ENCODE results near the gene VSIG10. TPM values are rescaled to one million over a fixed set of nuclear protein-coding genes. Genes with fewer than 3 reads are reported as not detected.
A peak's percentile ranks its signal among the peaks of the same experiment; 100 is the strongest.
"Not testable (repeated sequence)": the region's sequence is repeated elsewhere in the genome, so short reads cannot be mapped to it uniquely, and the experiment has no call there.

Gene VSIG10
- polyA plus RNA-seq (ENCODE audit: insufficient read length in 3 of 3): 10 to 100 TPM; 18.3 to 32.1 (median 30.4) TPM
- long read RNA-seq, donor 1, transcript VSIG10-213 (1 exons, 418 nt): major isoform, 8 of 2,251 reads
- long read RNA-seq, donor 1, partial matches to known transcripts: 1,410 of 2,251 reads
- long read RNA-seq, donor 1, other reads (novel, unspliced or antisense): 832 of 2,251 reads
- long read RNA-seq, donor 2, partial matches to known transcripts: 0 of 6 reads
- long read RNA-seq, donor 2, other reads (novel, unspliced or antisense): 0 of 6 reads
- long read RNA-seq, donor 3, partial matches to known transcripts: 0 of 5 reads
- long read RNA-seq, donor 3, other reads (novel, unspliced or antisense): 0 of 5 reads
- long read RNA-seq, donor 4, partial matches to known transcripts: 644 of 1,349 reads
- long read RNA-seq, donor 4, other reads (novel, unspliced or antisense): 699 of 1,349 reads
- long read RNA-seq, donor 5, partial matches to known transcripts: 0 of 4 reads
- long read RNA-seq, donor 5, other reads (novel, unspliced or antisense): 0 of 4 reads
- long read RNA-seq, donor 6, transcript VSIG10-213 (1 exons, 418 nt): major isoform, 14 of 807 reads
- long read RNA-seq, donor 6, partial matches to known transcripts: 40 of 807 reads
- long read RNA-seq, donor 6, other reads (novel, unspliced or antisense): 752 of 807 reads
- long read RNA-seq, donor 7, transcript VSIG10-213 (1 exons, 418 nt): major isoform, 8 of 13 reads
- long read RNA-seq, donor 7, partial matches to known transcripts: 0 of 13 reads
- long read RNA-seq, donor 7, other reads (novel, unspliced or antisense): 0 of 13 reads
- long read RNA-seq, donor 8: 0 reads
- long read RNA-seq, donor 9, transcript VSIG10-213 (1 exons, 418 nt): major isoform, 8 of 10 reads
- long read RNA-seq, donor 9, partial matches to known transcripts: 0 of 10 reads
- long read RNA-seq, donor 9, other reads (novel, unspliced or antisense): 0 of 10 reads
- long read RNA-seq, donor 10, transcript VSIG10-213 (1 exons, 418 nt): major isoform, 7 of 708 reads
- long read RNA-seq, donor 10, partial matches to known transcripts: 684 of 708 reads
- long read RNA-seq, donor 10, other reads (novel, unspliced or antisense): 15 of 708 reads
- long read RNA-seq, donor 11, partial matches to known transcripts: 19 of 496 reads
- long read RNA-seq, donor 11, other reads (novel, unspliced or antisense): 472 of 496 reads
- long read RNA-seq, donor 12, transcript VSIG10-213 (1 exons, 418 nt): major isoform, 13 of 981 reads
- long read RNA-seq, donor 12, partial matches to known transcripts: 896 of 981 reads
- long read RNA-seq, donor 12, other reads (novel, unspliced or antisense): 69 of 981 reads
- long read RNA-seq, donor 13, partial matches to known transcripts: 40 of 422 reads
- long read RNA-seq, donor 13, other reads (novel, unspliced or antisense): 378 of 422 reads
- long read RNA-seq, donor 14: 0 reads
- long read RNA-seq, donor 15, transcript VSIG10-213 (1 exons, 418 nt): major isoform, 12 of 14 reads
- long read RNA-seq, donor 15, partial matches to known transcripts: 0 of 14 reads
- long read RNA-seq, donor 15, other reads (novel, unspliced or antisense): 0 of 14 reads
- long read RNA-seq, donor 16, transcript VSIG10-213 (1 exons, 418 nt): major isoform, 6 of 6 reads
- long read RNA-seq, donor 16, partial matches to known transcripts: 0 of 6 reads
- long read RNA-seq, donor 16, other reads (novel, unspliced or antisense): 0 of 6 reads

- DNase-seq: peak; percentile 50
Measured at GRCh38 chr12:118103601-118104382, at the start of gene VSIG10. Gene VSIG10 (minus strand): TSS chr12:118104011. CDS start chr12:118103671, 340 bp downstream.

GRCh38 chr12:118151755-118152154 lies 47.9 kb upstream of the VSIG10 start:
- no peak for DNase-seq

GRCh38 chr12:118150625-118151024 lies 46.8 kb upstream of the VSIG10 start:
- no peak for DNase-seq

DNA sequence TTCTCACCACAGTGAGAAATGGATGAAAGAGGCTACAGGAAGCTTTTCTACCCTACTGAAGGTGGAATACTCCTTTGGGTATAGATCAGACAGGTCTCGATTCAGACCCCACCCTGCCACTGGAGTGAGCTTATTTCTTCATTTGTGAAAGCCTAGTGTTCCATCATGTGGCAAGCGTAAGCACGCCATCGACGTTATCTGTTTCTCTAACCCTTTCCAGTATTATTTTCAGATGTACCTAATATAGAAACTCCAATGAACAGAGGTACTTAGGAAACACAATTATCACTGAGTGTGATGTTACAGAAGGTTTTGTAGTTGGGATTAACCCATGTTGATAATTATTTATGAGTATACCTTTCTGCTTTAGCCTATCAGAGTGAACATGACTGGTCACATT lies 44.5 kb upstream of the VSIG10 start:
- no peak for DNase-seq

DNA sequence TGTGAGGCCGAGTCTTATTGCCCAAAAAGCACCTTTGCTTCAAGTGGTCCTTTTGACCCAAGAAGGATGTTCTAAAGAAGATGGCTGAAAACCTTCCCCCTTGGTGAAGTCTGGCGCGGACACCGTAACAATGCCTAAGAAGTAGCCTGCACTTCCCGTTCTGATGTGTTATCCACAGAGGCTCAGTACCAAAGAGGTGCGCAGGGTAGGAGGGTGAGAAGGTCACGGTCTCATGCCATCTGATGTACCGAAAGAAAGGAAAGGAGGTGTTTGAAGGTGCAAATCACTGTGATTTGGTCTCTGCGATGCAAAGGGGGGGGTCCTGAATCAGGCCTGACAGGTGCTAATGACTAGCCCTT lies 42.0 kb upstream of the VSIG10 start:
- DNase-seq: no peak

GRCh38 chr12:118145113-118145797 lies 41.4 kb upstream of the VSIG10 start:
- DNase-seq: no peak

DNA sequence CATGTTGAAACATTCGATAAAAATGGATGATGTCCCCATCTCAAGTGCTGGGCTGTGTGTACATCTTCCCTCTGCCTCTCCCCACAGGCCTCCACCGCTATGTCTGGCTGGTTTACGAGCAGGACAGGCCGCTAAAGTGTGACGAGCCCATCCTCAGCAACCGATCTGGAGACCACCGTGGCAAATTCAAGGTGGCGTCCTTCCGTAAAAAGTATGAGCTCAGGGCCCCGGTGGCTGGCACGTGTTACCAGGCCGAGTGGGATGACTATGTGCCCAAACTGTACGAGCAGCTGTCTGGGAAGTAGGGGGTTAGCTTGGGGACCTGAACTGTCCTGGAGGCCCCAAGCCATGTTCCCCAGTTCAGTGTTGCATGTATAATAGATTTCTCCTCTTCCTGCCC lies 40.7 kb upstream of the VSIG10 start:
- no peak for DNase-seq

DNA sequence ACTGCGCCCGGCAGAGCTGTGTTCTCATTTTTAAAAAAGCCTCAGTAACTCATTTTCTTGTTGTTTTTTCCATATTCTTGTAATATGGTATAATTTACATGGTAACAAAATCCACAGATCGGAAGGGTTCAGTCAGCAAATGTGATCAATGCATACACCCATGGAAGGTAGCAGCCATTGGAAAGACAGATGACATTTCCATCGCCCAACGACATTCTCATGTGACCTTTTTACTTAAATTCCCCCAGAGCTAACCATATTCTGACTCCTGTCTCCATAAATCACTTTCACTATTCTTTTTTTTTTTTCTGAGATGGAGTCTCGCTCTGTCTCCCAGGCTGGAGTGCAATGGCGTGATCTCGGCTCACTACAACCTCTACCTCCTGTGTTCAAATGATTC lies 37.0 kb upstream of the VSIG10 start:
- DNase-seq: no peak

DNA sequence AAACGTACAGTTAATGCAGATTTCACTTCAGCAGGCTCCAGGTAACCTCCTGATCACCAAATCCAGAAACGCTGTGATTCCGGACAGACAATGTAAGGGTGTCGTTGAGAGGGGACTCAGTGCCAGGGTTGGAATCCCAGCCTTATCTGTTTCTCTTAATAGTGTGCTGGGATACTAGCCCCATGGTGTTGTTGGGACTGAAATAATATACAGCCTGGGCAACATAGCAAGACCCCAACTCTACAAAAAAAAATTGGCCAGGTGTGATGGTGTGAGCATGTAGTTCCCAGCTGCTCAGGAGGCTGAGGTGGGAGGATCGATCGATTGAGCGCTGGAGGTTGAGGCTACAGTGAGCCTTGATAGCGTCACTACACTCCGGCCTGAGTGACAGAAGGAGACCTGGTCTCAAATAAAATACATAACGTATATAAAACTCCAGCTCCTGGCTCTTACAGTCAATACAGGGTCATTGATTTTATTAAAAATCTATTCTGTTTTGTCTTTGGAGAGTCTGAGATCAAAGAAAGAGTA lies 33.4 kb upstream of the VSIG10 start:
- DNase-seq: no peak

- no peak for DNase-seq
Measured at GRCh38 chr12:118136559-118137003, 32.8 kb upstream of the VSIG10 start.

DNA sequence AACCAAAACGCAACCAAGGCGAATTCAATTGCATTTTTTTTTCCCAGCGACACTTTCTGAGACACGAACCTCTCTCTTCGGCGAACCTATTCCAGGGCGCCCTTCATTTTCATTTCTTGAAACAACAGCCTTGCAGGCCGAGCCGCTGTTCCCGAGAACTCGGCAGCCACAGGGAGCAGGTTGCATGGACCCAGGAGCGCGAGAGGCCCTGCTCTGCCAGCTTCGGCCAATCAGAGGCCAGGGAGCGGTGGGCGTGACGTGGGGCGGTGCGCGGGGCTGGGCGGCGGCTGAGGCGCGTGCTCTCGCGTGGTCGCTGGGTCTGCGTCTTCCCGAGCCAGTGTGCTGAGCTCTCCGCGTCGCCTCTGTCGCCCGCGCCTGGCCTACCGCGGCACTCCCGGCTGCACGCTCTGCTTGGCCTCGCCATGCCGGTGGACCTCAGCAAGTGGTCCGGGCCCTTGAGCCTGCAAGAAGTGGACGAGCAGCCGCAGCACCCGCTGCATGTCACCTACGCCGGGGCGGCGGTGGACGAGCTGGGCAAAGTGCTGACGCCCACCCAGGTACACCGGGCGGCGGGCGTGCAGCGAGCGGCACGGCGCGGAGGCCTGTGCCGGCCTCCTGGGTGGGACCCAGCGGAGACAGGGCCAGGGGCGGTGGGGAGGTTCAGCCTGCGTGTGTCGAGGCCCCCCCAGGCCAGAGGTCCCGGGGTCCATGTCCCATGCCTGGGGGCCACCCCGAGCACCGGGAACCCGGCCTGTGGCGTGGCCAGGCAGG lies 32.2 kb upstream of the VSIG10 start, which contains the start of gene PEBP1:
Gene PEBP1, plus strand, starts transcription at position 337 of the 771 bp plus-strand sequence. Its CDS starts 86 bp downstream, at position 423.
- DNase-seq: peak; percentile 90

DNA sequence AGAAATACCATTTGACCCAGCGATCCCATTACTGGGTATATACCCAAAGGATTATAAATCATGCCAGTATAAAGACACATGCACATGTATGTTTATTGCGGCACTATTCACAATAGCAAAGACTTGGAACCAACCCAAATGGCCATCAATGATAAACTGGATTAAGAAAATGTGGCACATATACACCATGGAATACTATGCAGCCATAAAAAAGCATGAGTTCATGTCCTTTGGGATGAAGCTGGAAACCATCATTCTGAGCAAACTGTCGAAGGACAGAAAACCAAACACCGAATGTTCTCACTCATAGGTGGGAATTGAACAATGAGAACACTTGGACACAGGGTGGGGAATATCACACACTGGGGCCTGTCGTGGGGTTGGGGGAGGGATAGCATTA lies 25.6 kb upstream of the VSIG10 start:
- not testable (repeated sequence) for DNase-seq

DNA sequence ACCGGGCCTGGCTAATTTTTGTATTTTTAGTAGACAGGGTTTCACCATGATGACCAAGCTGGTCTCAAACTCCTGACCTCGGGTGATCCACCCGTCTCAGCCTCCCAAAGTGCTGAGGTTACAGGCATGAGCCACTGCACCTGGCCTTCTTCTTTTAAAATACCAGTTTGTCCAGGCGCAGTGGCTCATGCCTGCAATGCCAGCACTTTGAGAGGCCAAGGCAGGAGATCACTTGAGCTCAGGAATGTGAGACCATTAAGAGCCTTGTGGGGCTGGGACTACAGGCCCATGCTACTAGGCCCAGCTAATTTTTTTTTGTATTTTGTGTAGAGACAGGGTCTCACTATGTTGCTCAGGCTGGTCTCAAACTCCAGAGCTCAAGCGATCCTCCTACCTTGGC lies 24.1 kb upstream of the VSIG10 start:
- DNase-seq: no peak

- no peak for DNase-seq
Measured at GRCh38 chr12:118126119-118126757, 22.4 kb upstream of the VSIG10 start.

DNA sequence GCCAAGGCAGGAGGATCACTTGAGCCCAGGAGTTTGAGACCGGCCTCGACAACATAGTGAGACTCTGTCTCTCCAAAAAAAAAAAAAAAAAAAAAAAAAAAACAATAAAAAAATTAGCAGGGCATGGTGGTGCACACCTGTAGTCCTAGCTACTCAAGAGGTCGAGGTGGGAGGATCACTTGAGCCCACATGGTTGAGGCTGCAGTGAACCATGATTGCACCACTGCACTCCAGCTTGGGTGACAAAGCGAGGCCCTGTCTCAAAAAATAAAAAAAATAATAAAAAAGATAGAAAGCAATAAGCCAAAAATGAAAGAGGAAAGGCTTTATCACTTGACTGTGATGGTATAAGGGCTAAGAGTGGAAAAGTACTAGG lies 21.9 kb upstream of the VSIG10 start:
- no peak for DNase-seq

DNA sequence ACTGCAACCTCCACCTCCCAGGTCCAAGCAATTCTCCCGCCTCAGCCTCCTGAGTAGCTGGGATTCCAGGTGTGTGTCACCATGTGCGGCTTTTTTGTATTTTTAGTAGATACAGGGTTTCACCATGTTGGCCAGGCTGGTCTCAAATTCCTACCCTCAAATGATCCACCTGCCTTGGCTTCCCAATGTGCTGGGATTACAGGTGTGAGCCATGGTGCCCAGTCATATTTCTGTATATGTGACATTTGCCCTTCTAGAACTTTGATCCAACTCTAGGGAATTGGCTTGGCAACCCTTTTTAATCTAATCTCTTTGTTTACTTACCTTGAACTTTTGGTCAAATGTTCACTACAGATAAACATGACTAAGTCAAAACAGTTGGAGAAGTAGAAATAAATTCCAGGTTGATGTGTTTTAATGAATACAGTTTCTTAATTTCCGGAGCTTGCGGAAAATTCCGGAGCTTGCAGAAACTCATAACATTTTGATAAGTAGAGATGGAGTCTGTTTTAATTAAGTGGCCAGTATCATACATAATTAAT lies 20.6 kb upstream of the VSIG10 start:
- no peak for DNase-seq

DNA sequence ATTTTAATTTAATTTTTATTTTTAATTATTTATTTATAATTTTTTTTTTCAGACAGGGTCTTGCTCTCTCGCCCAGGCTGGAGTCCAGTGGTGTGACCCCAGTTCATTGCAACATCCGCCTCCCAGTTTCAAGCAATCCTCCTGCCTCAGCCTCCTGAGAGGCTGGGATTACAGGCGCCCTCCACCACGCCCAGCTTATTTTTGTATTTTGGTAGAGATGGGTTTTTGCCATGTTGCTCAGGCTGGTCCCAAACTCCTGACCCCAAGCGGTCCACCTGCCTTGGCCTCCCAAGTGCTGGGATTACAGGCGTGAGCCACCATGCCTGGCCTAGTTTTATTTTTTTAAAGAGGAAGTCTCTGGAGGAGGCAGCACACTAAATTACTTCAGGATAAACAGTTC lies 18.5 kb upstream of the VSIG10 start:
- DNase-seq: no peak
